ENCODE data around the gene IZUMO1R. TPM values are rescaled to one million over a fixed set of nuclear protein-coding genes. Genes with fewer than 3 reads are reported as not detected.

Gene IZUMO1R
- total and polyA plus RNA-seq, 2 donors (not counting 3 experiments of a cell fraction or from before 2014, with no cell fraction given): not detected

DNA sequence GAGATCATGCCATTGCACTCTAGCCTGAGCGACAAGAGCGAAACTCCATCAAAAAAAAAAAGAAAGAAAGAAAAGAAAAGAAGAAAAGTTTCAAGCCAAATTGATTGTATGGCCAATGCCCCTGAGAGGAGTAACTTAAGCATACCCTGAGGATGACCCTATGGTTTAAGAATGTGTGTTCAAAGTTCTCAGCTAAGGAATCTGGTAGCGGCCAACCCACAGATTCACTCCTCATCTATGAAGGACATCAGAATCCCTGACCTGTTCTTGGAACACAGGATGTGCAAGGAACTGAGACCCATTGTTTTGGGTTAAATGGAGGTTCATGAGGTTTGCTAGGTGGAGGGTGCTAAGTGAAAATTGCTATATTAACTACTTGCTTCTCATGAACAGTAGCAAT lies 18.1 kb downstream of the IZUMO1R start:
- H3K4me3 ChIP-seq (replicated peaks in 1 of 3; ENCODE audit: insufficient read depth in 1 of 3, low read depth in 1 of 3, low read length in 3 of 3): no peak overlapping the region
- POLR2A ChIA-PET: no interaction called here
- no peaks in the 10 kb centered on the region for H3K4me1 ChIP-seq (ENCODE audit: control insufficient read depth, extremely low read depth, insufficient read depth, low read length)
- H3K27me3 ChIP-seq (ENCODE audit: control insufficient read depth in 2 of 2, insufficient read depth in 2 of 2, low read length in 2 of 2): no peaks in the 10 kb centered on the region
- TF ChIP-seq POLR2A (IDR thresholded peaks at IDR 0.05; ENCODE audit: low read depth, low read length) (no peak), MYC (IDR thresholded peaks at IDR 0.05; ENCODE audit: low read depth, low read length) (no peak), GATA2 (IDR thresholded peaks at IDR 0.05; ENCODE audit: insufficient read depth, insufficient read length, low read depth, low read length) (no peak), JUN (IDR thresholded peaks at IDR 0.05; ENCODE audit: borderline replicate concordance, insufficient read depth, insufficient read length, low read depth) (no peak), FOS (IDR thresholded peaks at IDR 0.05; ENCODE audit: borderline replicate concordance, insufficient read depth, low read length) (no peak), EZH2 (IDR thresholded peaks at IDR 0.05; ENCODE audit: borderline replicate concordance, low read depth, low read length, severe bottlenecking) (no peak), POLR2AphosphoS5 (IDR thresholded peaks at IDR 0.05; ENCODE audit: insufficient read depth, low read depth, low read length) (no peak)
- TF ChIP-seq, protein P1, sequence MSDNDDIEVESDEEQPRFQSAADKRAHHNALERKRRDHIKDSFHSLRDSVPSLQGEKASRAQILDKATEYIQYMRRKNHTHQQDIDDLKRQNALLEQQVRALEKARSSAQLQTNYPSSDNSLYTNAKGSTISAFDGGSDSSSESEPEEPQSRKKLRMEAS (IDR thresholded peaks at IDR 0.05; ENCODE audit: insufficient read depth, insufficient read length): no peak
- TF ChIP-seq, protein P2, sequence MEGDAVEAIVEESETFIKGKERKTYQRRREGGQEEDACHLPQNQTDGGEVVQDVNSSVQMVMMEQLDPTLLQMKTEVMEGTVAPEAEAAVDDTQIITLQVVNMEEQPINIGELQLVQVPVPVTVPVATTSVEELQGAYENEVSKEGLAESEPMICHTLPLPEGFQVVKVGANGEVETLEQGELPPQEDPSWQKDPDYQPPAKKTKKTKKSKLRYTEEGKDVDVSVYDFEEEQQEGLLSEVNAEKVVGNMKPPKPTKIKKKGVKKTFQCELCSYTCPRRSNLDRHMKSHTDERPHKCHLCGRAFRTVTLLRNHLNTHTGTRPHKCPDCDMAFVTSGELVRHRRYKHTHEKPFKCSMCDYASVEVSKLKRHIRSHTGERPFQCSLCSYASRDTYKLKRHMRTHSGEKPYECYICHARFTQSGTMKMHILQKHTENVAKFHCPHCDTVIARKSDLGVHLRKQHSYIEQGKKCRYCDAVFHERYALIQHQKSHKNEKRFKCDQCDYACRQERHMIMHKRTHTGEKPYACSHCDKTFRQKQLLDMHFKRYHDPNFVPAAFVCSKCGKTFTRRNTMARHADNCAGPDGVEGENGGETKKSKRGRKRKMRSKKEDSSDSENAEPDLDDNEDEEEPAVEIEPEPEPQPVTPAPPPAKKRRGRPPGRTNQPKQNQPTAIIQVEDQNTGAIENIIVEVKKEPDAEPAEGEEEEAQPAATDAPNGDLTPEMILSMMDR (IDR thresholded peaks at IDR 0.05; ENCODE audit: extremely low read depth in 1 of 2, insufficient read depth in 1 of 2, low read depth in 1 of 2, low read length in 2 of 2): no peak
- FAIRE-seq (no peak), DNase-seq (ENCODE audit: low read depth, low spot score) (no peak)
- H4K20me1 ChIP-seq (replicated peaks; ENCODE audit: control insufficient read depth, extremely low read depth, insufficient read depth, low read length): no peaks in the 10 kb centered on the region
- no peaks in the 10 kb centered on the region for H3K9me1 ChIP-seq (replicated peaks; ENCODE audit: control insufficient read depth, extremely low read depth, insufficient read depth, low read length)
- no peak overlapping the region for H2AFZ ChIP-seq (ENCODE audit: low read depth, low read length)
- dilution Hi-C loops (cut with MboI; ENCODE audit: extremely low pct_ligation_motif_present, low sequenced_read_pairs): no loop called here
- H3K9ac ChIP-seq (replicated peaks; ENCODE audit: extremely low read depth, insufficient read depth, low read length): no peak overlapping the region
- no peak overlapping the region for H3K4me2 ChIP-seq (ENCODE audit: insufficient read depth, low read length)
- no TSS peak for BruUV-seq (replicated peaks)
- intact Hi-C loops (cut with micrococcal nuclease): loop anchor here (10.0 kb wide), 1 partner anchor 92 kb away; no protein-coding TSS in a partner anchor
- H3K36me3 ChIP-seq (ENCODE audit: control insufficient read depth in 2 of 2, extremely low read depth in 1 of 2, insufficient read depth in 2 of 2, low read length in 2 of 2): no peaks in the 10 kb centered on the region
- no peaks in the 10 kb centered on the region for H3K9me3 ChIP-seq (replicated peaks; ENCODE audit: control insufficient read depth, insufficient read depth, low read length)
- H3K79me2 ChIP-seq (ENCODE audit: control insufficient read depth, insufficient read depth, low read length): no peaks in the 10 kb centered on the region
- CTCF ChIA-PET: no interaction called here
- H3K27ac ChIP-seq (ENCODE audit: insufficient read depth, low read depth, low read length): no peak overlapping the region

All from endothelial cell of umbilical vein (primary cell).